PC-3 (cell line): ENCODE measurements around the gene TMEM256. TPM values are rescaled to one million over a fixed set of nuclear protein-coding genes. Genes with fewer than 3 reads are reported as not detected.

Experiments
- ATAC-seq: fragments of 200-7000 bp; cut with Tn5 transposase; 2 replicates; pipeline ENCODE4 v1.9.1; 2020; ENCODE audit warnings: mild to moderate bottlenecking, moderate library complexity
- BruUV-seq: library from RNA; stranded (reverse); fragments of 400-500 nt; replicated peaks from 2 replicates; lab custom pipeline; 2021; lab: Mats Ljungman, UMichigan
- CTCF ChIA-PET: fragments of 300-600 bp; sonication (Branson Sonifier 250); formaldehyde crosslinking; loops from one replicate; lab custom pipeline; 2022; ENCODE audit warnings: antibody characterized with exemption; lab: Charles Lee
- POLR2A ChIA-PET: fragments of 300-600 bp; sonication (Branson Sonifier 250); formaldehyde crosslinking; loops from one replicate; lab custom pipeline; 2022; ENCODE audit warnings: antibody characterized with exemption; ENCODE audit not compliant: unreplicated experiment; lab: Charles Lee
- DNase-seq: peaks from one replicate; pipeline ENCODE4 v3.0.0-alpha.2; 2015
- H2AFZ ChIP-seq: fragments of 300-600 bp; sonication (generic); 2 replicates; pipeline ENCODE4 v1.6.0; 2016; ENCODE audit warnings: antibody characterized with exemption, low read length
- H3F3A ChIP-seq: fragments of 300-600 bp; sonication (generic); one replicate; pipeline ENCODE4 v1.6.0; 2017; ENCODE audit warnings: antibody characterized with exemption, low read length, control low read depth, mild to moderate bottlenecking; ENCODE audit not compliant: unreplicated experiment
- H3K27ac ChIP-seq: fragments of 300-600 bp; sonication (generic); 2 replicates; pipeline ENCODE4 v1.5.1; 2016; ENCODE audit warnings: mild to moderate bottlenecking, low read length
- H3K27me3 ChIP-seq: fragments of 300-600 bp; sonication (generic); 2 replicates; pipeline ENCODE4 v1.6.1; 2016; ENCODE audit warnings: low read length, mixed read lengths
- H3K36me3 ChIP-seq: fragments of 300-600 bp; sonication (generic); 2 replicates; pipeline ENCODE4 v1.6.1; 2016; ENCODE audit warnings: low read depth, mixed run types, low read length, mixed read lengths
- H3K4me1 ChIP-seq: fragments of 300-600 bp; sonication (generic); 2 replicates; pipeline ENCODE4 v1.5.1; 2016; ENCODE audit warnings: low read length; ENCODE audit not compliant: insufficient read depth
- H3K4me2 ChIP-seq: fragments of 300-600 bp; sonication (generic); 2 replicates; pipeline ENCODE4 v1.6.0; 2016; ENCODE audit warnings: low read length
- H3K4me3 ChIP-seq: fragments of 300-600 bp; sonication (generic); 2 replicates; pipeline ENCODE4 v1.5.1; 2016; ENCODE audit warnings: mild to moderate bottlenecking, low read length, mixed read lengths
- H3K79me2 ChIP-seq: fragments of 300-600 bp; sonication (generic); 2 replicates; pipeline ENCODE4 v1.6.1; 2017; ENCODE audit warnings: low read length, mixed read lengths
- H3K9ac ChIP-seq: fragments of 300-600 bp; sonication (generic); 2 replicates; pipeline ENCODE4 v1.6.0; 2016; ENCODE audit warnings: mild to moderate bottlenecking, low read length
- H3K9me2 ChIP-seq: fragments of 300-600 bp; sonication (generic); replicated peaks from 2 replicates; pipeline ENCODE4 v1.6.1; 2016; ENCODE audit warnings: mixed run types, low read length, mixed read lengths
- H3K9me3 ChIP-seq: fragments of 300-600 bp; sonication (generic); 2 replicates; pipeline ENCODE4 v1.6.1; 2016; ENCODE audit warnings: low read length, mixed read lengths
- H4K20me1 ChIP-seq: fragments of 300-600 bp; sonication (generic); 2 replicates; pipeline ENCODE4 v1.6.1; 2016; ENCODE audit warnings: low read length, mixed read lengths
- EZH2 ChIP-seq: fragments of 300-600 bp; sonication (generic); IDR thresholded peaks from one replicate; pipeline ENCODE4 v1.6.1; 2017; ENCODE audit warnings: antibody characterized with exemption, mild to moderate bottlenecking, low read length; ENCODE audit not compliant: unreplicated experiment
- EZH2phosphoT487 ChIP-seq: fragments of 300-600 bp; sonication (generic); IDR thresholded peaks from 2 replicates; pipeline ENCODE4 v1.6.1; 2018; ENCODE audit warnings: mild to moderate bottlenecking, antibody characterized with exemption, low read length, borderline replicate concordance
- intact Hi-C: fragments of 100-400 bp; cut with micrococcal nuclease; formaldehyde crosslinking; loops from 2 replicates; pipeline ENCODE4 v1.9.0; 2023
- total RNA-seq: library from RNA; depleted of rRNA; stranded (reverse); fragments of >200 nt; gene quantifications from 2 replicates; pipeline ENCODE4 v1.2.3, GENCODE V29; 2014
- TF ChIP-seq, protein P1 (sequence below): fragments of 300-600 bp; sonication (generic); conservative IDR thresholded peaks from 2 replicates; pipeline ENCODE4 v1.5.1; 2017; ENCODE audit warnings: antibody characterized with exemption, low read depth, mild to moderate bottlenecking, low read length

Gene TMEM256
- total RNA-seq, 1 experiment from 2014 or later = 82.4 TPM

DNA sequence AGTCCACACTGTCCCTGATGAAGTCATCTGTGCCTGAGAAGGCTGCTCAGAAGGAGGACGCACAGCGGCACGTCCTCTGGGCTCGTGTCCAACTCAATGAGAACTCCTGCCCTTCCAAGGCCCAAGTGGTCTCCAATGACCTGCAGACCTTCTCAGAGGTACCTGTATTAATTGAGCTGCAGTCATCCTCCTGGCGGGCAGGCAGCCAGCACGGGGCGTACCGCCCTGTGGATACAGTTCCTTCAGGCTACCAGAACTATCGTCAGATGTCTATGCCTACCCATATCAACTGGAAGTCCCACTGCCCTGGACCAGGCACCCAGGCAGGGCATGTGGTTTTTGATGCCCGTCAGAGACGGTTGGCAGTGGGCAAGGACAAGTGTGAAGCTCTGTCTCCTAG is 28.4 kb upstream of the TMEM256 start:
- BruUV-seq = no TSS peak
- H3K36me3 ChIP-seq = no peaks in the 10 kb centered on the region
- no peaks in the 10 kb centered on the region for H3K9me3 ChIP-seq
- H3K9ac ChIP-seq = no peak overlapping the region
- no peaks in the 10 kb centered on the region for H3F3A ChIP-seq
- ATAC-seq = no peak
- H3K4me2 ChIP-seq = no peak overlapping the region
- CTCF ChIA-PET = no interaction called here
- H4K20me1 ChIP-seq = no peaks in the 10 kb centered on the region
- 0 out of 2 replicates have a peak, but pooled peaks cover 4% of the 10 kb centered on the region for H3K4me1 ChIP-seq
- 0 out of 2 replicates have a peak, but pooled peaks cover 5% of the 10 kb centered on the region for H3K79me2 ChIP-seq
- no peaks in the 10 kb centered on the region for H3K9me2 ChIP-seq
- H3K4me3 ChIP-seq = no peak overlapping the region
- POLR2A ChIA-PET = interaction anchor here (0.7 kb wide), 1 partner anchor 103 kb away, joined by 3 read pairs; no protein-coding TSS in a partner anchor
- no peak for DNase-seq
- TF ChIP-seq EZH2phosphoT487 (no peak), EZH2 (no peak)
- TF ChIP-seq, protein P1, sequence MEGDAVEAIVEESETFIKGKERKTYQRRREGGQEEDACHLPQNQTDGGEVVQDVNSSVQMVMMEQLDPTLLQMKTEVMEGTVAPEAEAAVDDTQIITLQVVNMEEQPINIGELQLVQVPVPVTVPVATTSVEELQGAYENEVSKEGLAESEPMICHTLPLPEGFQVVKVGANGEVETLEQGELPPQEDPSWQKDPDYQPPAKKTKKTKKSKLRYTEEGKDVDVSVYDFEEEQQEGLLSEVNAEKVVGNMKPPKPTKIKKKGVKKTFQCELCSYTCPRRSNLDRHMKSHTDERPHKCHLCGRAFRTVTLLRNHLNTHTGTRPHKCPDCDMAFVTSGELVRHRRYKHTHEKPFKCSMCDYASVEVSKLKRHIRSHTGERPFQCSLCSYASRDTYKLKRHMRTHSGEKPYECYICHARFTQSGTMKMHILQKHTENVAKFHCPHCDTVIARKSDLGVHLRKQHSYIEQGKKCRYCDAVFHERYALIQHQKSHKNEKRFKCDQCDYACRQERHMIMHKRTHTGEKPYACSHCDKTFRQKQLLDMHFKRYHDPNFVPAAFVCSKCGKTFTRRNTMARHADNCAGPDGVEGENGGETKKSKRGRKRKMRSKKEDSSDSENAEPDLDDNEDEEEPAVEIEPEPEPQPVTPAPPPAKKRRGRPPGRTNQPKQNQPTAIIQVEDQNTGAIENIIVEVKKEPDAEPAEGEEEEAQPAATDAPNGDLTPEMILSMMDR = no peak
- no peak overlapping the region for H3K27ac ChIP-seq
- no peaks in the 10 kb centered on the region for H3K27me3 ChIP-seq
- intact Hi-C loops = no loop called here
- H2AFZ ChIP-seq = no peak overlapping the region

DNA sequence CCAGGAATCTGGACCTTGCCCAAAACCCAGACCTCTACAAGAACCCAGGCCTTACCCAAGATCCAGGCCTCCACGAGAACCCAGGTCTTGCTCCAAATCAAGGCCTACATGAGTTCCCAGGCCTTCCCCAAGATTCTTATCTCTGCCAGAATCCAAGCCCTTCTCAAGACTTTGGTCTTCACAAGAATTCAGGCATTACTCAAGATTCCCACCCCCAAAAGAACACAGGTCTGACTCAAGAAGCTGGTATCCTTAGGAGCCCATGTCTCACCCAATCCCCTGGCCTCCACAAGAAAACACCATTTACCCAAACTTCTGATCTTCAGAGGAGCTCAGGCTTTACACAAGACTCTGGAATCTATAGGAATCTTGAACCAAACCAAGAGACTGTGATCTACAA is 27.3 kb upstream of the TMEM256 start:
- BruUV-seq = no TSS peak
- TF ChIP-seq EZH2phosphoT487 (no peak), EZH2 (no peak)
- TF ChIP-seq, protein P1 = no peak
- Histone ChIP-seq H3K4me1 (0 out of 2 replicates have a peak, but pooled peaks cover under 1% of the 10 kb centered on the region), H3K9me2 (no peaks in the 10 kb centered on the region), H2AFZ (no peak overlapping the region), H4K20me1 (no peaks in the 10 kb centered on the region), H3K27me3 (no peaks in the 10 kb centered on the region), H3K36me3 (no peaks in the 10 kb centered on the region), H3F3A (no peaks in the 10 kb centered on the region), H3K9me3 (no peaks in the 10 kb centered on the region), H3K27ac (no peak overlapping the region), H3K79me2 (no peaks in the 10 kb centered on the region), H3K4me2 (no peak overlapping the region), H3K4me3 (no peak overlapping the region), H3K9ac (no peak overlapping the region)
- no peak for DNase-seq
- ChIA-PET CTCF (no interaction called here), POLR2A (no interaction called here)
- ATAC-seq = no peak
- intact Hi-C loops = no loop called here

DNA sequence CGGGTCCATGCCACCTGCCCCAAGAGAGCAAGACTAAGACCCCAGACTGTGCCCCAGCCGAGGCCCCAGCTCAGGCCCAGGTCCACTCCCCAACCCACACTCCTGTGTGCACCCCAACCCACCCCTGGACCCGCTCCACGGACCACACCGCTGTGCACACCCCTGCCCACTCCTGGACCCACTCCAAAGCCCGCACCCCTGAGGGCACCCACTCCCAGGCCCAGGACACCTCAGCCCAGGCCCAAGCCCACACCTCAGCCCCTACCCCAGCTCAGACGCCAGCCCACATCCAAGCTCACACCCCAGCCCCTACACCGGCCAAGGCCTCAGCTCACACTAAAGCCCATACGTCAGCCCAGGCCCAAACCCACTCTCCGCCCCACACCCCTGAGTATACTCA is 25.8 kb upstream of the TMEM256 start:
- no peak overlapping the region for H3K27ac ChIP-seq
- BruUV-seq = no TSS peak
- ChIA-PET POLR2A (no interaction called here), CTCF (no interaction called here)
- no peak overlapping the region for H3K4me2 ChIP-seq
- TF ChIP-seq EZH2 = no peak
- no peak for TF ChIP-seq EZH2phosphoT487
- TF ChIP-seq, protein P1 = no peak
- no peaks in the 10 kb centered on the region for H3K79me2 ChIP-seq
- H3F3A ChIP-seq = no peaks in the 10 kb centered on the region
- no peak overlapping the region for H3K9ac ChIP-seq
- no peaks in the 10 kb centered on the region for H4K20me1 ChIP-seq
- DNase-seq = no peak
- intact Hi-C loops = no loop called here
- H3K36me3 ChIP-seq = no peaks in the 10 kb centered on the region
- no peaks in the 10 kb centered on the region for H3K9me3 ChIP-seq
- H2AFZ ChIP-seq = no peak overlapping the region
- no peaks in the 10 kb centered on the region for H3K27me3 ChIP-seq
- no peaks in the 10 kb centered on the region for H3K9me2 ChIP-seq
- no peak for ATAC-seq
- H3K4me3 ChIP-seq = no peak overlapping the region
- no peaks in the 10 kb centered on the region for H3K4me1 ChIP-seq
